ENCODE measurements around the gene MYL7. TPM values are rescaled to one million over a fixed set of nuclear protein-coding genes. Genes with fewer than 3 reads are reported as not detected.
A peak's percentile ranks its signal among the peaks of the same experiment; 100 is the strongest.

The MYL7 gene
- polyA plus RNA-seq, 2 of the 4 experiments (the other 2 are of a cell fraction) = not detected

- DNase-seq (ENCODE audit: low read depth in 1 of 2, low spot score in 1 of 2) (no peak), FAIRE-seq (no peak), ATAC-seq (no peak)
- Histone ChIP-seq H3K4me3 (no peak overlapping the region), H3K27ac (no peak overlapping the region), H3K4me2 (no peak overlapping the region), H3K9me3 (peaks cover 4% of the 10 kb centered on the region; the same call in 1 of the 3 replicates), H3K4me1 (peaks cover 26% of the 10 kb centered on the region)
- peak; percentile 71 for TF ChIP-seq MAFK (IDR thresholded peaks at IDR 0.05; ENCODE audit: partially characterized antibody)
- TF ChIP-seq NFE2L2 (conservative IDR thresholded peaks at IDR 0.05; ENCODE audit: low read length) = no peak
- ChIA-PET POLR2A (no interaction called here), CTCF (interaction anchor here (1.3 to 2.1 kb wide), 4 partner anchors 8 to 64 kb away, joined by 4 to 8 read pairs (median 4); partner anchors contain the start of gene POLD2)
- WGBS (ENCODE audit: missing lambda C conversion rate) = 59% methylated on average over 9 of the region's 9 CpGs
Observed at GRCh38 chr7:44187636-44188416, 46.7 kb upstream of the MYL7 start.

- WGBS (ENCODE audit: missing lambda C conversion rate) = 60% methylated on average over 5 of the region's 5 CpGs
- CTCF ChIA-PET = interaction anchor here (1.0 to 2.1 kb wide), 6 partner anchors 9 to 141 kb away, joined by 3 to 8 read pairs (median 4); partner anchors contain the start of gene POLD2
- POLR2A ChIA-PET = no interaction called here
Observed at GRCh38 chr7:44186736-44187135, 45.6 kb upstream of the MYL7 start.

GRCh38 chr7:44185729-44186128 is 44.6 kb upstream of the MYL7 start:
- ChIA-PET CTCF (interaction anchor here (1.0 to 2.1 kb wide), 5 partner anchors 9 to 140 kb away, joined by 3 to 7 read pairs (median 4); no protein-coding TSS in a partner anchor), POLR2A (no interaction called here)
- Histone ChIP-seq H3K4me1 (peaks cover 26% of the 10 kb centered on the region), H3K4me2 (peak overlapping the region; percentile 50; the same call in 1 of the 3 replicates), H3K4me3 (no peak overlapping the region), H3K9me3 (peaks cover 10% of the 10 kb centered on the region; the same call in 1 of the 3 replicates), H3K27ac (peak overlapping the region; percentile 47 to 74)
- FAIRE-seq (no peak), DNase-seq (ENCODE audit: low read depth in 1 of 2, low spot score in 1 of 2) (no peak), ATAC-seq (no peak)
- WGBS (ENCODE audit: missing lambda C conversion rate) = 60% methylated on average over 4 of the region's 5 CpGs
- TF ChIP-seq MAX (IDR thresholded peaks at IDR 0.05) (no peak), ZFP36 (IDR thresholded peaks at IDR 0.05; ENCODE audit: borderline replicate concordance, partially characterized antibody) (no peak), JUNB (IDR thresholded peaks at IDR 0.05) (no peak), BCL3 (IDR thresholded peaks at IDR 0.05) (no peak), CTCF (IDR thresholded peaks at IDR 0.05) (no peak), POLR2AphosphoS2 (conservative IDR thresholded peaks at IDR 0.05; ENCODE audit: low read length) (no peak), POLR2A (IDR thresholded peaks at IDR 0.05; ENCODE audit: low read length) (no peak), USF2 (IDR thresholded peaks at IDR 0.05) (no peak), CEBPB (IDR thresholded peaks at IDR 0.05) (no peak), NR3C1 (IDR thresholded peaks at IDR 0.05) (no peak), HES2 (IDR thresholded peaks at IDR 0.05) (no peak), TFCP2L1 (CRISPR knock-in tag; IDR thresholded peaks at IDR 0.05) (no peak), ZSCAN20 (CRISPR knock-in tag; IDR thresholded peaks at IDR 0.05) (no peak), ZC3H11A (IDR thresholded peaks at IDR 0.05) (no peak), JUN (IDR thresholded peaks at IDR 0.05) (no peak), KDM5A (IDR thresholded peaks at IDR 0.05) (no peak), RCOR1 (IDR thresholded peaks at IDR 0.05; ENCODE audit: low read depth, low read length) (no peak), MAFK (IDR thresholded peaks at IDR 0.05; ENCODE audit: partially characterized antibody) (no peak)

More at GRCh38 chr7:44186736-44187135, 45.6 kb upstream of the MYL7 start:
- Histone ChIP-seq H3K27ac (peak overlapping the region in 1 of 2 experiments; percentile 27; a peak in 1 of 6 replicates), H3K4me1 (peaks cover 26% of the 10 kb centered on the region), H3K4me2 (no peak overlapping the region), H3K4me3 (no peak overlapping the region), H3K9me3 (peaks cover 8% of the 10 kb centered on the region; the same call in 1 of the 3 replicates)
- TF ChIP-seq JUN (IDR thresholded peaks at IDR 0.05) = no peak
- no peak for TF ChIP-seq SREBF2 (IDR thresholded peaks at IDR 0.05)
- no peak for TF ChIP-seq NR3C1 (IDR thresholded peaks at IDR 0.05)
- TF ChIP-seq RARB (CRISPR knock-in tag; IDR thresholded peaks at IDR 0.05) = no peak
- no peak for TF ChIP-seq POLR2AphosphoS2 (conservative IDR thresholded peaks at IDR 0.05; ENCODE audit: low read length)
- no peak for TF ChIP-seq MYC (IDR thresholded peaks at IDR 0.05; ENCODE audit: borderline replicate concordance, low read length)
- no peak for TF ChIP-seq EHMT2 (IDR thresholded peaks at IDR 0.05; ENCODE audit: low read depth)
- no peak for TF ChIP-seq MAX (IDR thresholded peaks at IDR 0.05)
- TF ChIP-seq RFX5 (IDR thresholded peaks at IDR 0.05) = no peak
- TF ChIP-seq ZFP36 (IDR thresholded peaks at IDR 0.05; ENCODE audit: borderline replicate concordance, partially characterized antibody) = no peak
- TF ChIP-seq TP53 (CRISPR knock-in tag; IDR thresholded peaks at IDR 0.05) = no peak
- TF ChIP-seq RNF2 (IDR thresholded peaks at IDR 0.05; ENCODE audit: borderline replicate concordance, low read depth) = no peak
- TF ChIP-seq PHF8 (IDR thresholded peaks at IDR 0.05; ENCODE audit: borderline replicate concordance, low read depth) = no peak
- TF ChIP-seq BCL3 (IDR thresholded peaks at IDR 0.05) = no peak
- no peak for TF ChIP-seq HEYL (CRISPR knock-in tag; IDR thresholded peaks at IDR 0.05)
- no peak for ATAC-seq
- DNase-seq (ENCODE audit: low read depth in 1 of 2, low spot score in 1 of 2) = no peak
- FAIRE-seq = no peak
